Measurements from ENCODE around the gene HMX3.

DNA sequence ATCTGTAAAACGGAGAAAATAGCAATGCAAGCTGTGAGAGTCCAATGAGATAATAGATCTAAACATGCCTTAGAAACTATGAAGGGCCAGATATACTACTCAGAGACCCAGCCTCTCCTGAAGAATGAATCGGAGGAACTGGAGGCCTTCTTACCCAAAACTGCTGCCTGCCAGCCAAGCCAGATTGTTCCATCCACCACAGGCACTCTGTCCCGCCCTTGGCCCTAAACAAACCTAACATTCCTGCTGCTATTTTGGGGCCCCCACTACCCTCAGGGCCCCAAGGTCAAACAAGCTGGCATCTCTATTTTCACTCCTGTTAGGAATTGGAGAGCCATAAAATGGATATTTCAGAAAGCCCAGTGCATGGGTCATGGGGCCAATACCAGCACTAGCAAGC lies 48.0 kb upstream of the HMX3 start:
- TF ChIP-seq, protein P1, sequence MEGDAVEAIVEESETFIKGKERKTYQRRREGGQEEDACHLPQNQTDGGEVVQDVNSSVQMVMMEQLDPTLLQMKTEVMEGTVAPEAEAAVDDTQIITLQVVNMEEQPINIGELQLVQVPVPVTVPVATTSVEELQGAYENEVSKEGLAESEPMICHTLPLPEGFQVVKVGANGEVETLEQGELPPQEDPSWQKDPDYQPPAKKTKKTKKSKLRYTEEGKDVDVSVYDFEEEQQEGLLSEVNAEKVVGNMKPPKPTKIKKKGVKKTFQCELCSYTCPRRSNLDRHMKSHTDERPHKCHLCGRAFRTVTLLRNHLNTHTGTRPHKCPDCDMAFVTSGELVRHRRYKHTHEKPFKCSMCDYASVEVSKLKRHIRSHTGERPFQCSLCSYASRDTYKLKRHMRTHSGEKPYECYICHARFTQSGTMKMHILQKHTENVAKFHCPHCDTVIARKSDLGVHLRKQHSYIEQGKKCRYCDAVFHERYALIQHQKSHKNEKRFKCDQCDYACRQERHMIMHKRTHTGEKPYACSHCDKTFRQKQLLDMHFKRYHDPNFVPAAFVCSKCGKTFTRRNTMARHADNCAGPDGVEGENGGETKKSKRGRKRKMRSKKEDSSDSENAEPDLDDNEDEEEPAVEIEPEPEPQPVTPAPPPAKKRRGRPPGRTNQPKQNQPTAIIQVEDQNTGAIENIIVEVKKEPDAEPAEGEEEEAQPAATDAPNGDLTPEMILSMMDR (IDR thresholded peaks at IDR 0.05): no peak
- no peak for TF ChIP-seq POLR2A (IDR thresholded peaks at IDR 0.05)

Data from Peyer's patch (tissue), 4 donors.